OCI-LY3 (cell line): ENCODE data around the gene NFKB2.

Experiments used
- EZH2phosphoT487 ChIP-seq: fragments of 200-600 bp; shearing (Covaris generic); IDR thresholded peaks from 2 replicates; pipeline ENCODE4 v1.6.1; 2018; ENCODE audit warnings: antibody characterized with exemption, mixed run types, low read depth
- TF ChIP-seq, protein P1 (sequence below): fragments of 200-600, 300-600 bp; sonication (generic); IDR thresholded peaks from 2 replicates; pipeline ENCODE4 v1.5.1; 2014; ENCODE audit warnings: antibody characterized with exemption, low read length, low read depth

DNA sequence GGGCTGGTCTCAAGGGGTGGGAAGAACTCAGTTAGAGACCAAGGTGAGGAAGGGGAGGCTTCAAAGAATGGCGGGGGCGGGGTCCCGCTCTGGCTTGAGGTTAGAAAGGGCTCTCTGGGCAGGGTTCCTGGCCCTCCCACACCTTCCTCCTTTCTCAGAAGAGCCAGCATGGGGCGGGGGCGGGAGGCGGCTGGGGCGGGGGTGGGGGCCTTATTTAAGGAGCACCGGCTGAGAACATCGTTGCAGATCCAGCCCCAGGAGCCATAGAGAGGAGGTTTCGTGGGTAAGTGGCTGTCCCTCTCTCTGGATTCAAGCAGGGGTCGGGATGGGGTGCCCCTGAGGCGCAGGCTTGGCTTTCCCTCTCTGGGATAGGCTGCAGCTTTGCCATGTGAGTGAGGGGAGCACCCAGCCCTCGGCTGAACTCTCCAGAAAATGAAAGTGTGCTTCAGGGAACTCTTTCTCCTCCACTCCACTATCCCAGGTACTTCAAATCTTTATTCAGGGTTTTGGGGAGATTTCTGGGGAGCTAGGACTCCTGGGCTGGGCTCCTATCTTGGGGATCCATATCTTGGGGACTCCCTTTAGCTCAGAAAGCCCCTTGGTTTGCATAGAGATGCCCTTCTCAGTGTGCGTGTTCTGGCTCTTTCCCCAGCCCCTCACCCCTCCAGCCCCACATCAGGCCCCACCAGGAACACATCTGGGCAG is 40.2 kb downstream of the NFKB2 start:
- TF ChIP-seq, protein P1, sequence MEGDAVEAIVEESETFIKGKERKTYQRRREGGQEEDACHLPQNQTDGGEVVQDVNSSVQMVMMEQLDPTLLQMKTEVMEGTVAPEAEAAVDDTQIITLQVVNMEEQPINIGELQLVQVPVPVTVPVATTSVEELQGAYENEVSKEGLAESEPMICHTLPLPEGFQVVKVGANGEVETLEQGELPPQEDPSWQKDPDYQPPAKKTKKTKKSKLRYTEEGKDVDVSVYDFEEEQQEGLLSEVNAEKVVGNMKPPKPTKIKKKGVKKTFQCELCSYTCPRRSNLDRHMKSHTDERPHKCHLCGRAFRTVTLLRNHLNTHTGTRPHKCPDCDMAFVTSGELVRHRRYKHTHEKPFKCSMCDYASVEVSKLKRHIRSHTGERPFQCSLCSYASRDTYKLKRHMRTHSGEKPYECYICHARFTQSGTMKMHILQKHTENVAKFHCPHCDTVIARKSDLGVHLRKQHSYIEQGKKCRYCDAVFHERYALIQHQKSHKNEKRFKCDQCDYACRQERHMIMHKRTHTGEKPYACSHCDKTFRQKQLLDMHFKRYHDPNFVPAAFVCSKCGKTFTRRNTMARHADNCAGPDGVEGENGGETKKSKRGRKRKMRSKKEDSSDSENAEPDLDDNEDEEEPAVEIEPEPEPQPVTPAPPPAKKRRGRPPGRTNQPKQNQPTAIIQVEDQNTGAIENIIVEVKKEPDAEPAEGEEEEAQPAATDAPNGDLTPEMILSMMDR, result no peak
- no peak for TF ChIP-seq EZH2phosphoT487
